NCI-H82 treated with DMSO at 0.1 percent for 48 hours (cell line): ENCODE measurements around the gene OR4D9.

Experiments used
- DNase-seq: peaks from one replicate; lab custom pipeline; 2025; ENCODE audit not compliant: unreplicated experiment; lab: John Stamatoyannopoulos, UW

Gene OR4D9

GRCh38 chr11:59550368-59550841 is 39.1 kb downstream of the OR4D9 start:
- DNase-seq, result peak; percentile 80

- DNase-seq, result peak; percentile 72
Measured at GRCh38 chr11:59550842-59551658, 39.7 kb downstream of the OR4D9 start.

GRCh38 chr11:59551659-59552521 is 40.6 kb downstream of the OR4D9 start:
- DNase-seq, result peak; percentile 32

GRCh38 chr11:59552844-59553243 is 41.5 kb downstream of the OR4D9 start:
- no peak for DNase-seq

DNA sequence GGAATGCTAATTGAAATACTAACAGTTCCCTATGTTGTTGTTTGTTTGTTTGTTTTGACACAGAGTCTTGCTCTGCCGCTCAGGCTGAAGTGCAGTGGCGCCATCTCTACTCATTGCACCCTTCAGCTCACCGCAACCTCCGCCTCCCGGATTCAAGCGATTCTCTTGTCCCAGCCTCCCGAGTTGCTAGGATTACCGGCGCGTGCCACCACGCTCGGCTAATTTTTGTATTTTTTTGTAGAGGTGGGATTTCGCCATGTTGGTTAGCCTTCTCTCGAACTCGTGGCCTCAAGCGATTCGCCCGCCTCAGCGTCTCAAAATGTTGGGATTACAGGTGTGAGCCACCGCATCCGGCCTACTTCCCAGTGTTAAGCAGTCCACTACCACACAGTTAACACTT is 42.0 kb downstream of the OR4D9 start:
- DNase-seq, result no peak

DNA sequence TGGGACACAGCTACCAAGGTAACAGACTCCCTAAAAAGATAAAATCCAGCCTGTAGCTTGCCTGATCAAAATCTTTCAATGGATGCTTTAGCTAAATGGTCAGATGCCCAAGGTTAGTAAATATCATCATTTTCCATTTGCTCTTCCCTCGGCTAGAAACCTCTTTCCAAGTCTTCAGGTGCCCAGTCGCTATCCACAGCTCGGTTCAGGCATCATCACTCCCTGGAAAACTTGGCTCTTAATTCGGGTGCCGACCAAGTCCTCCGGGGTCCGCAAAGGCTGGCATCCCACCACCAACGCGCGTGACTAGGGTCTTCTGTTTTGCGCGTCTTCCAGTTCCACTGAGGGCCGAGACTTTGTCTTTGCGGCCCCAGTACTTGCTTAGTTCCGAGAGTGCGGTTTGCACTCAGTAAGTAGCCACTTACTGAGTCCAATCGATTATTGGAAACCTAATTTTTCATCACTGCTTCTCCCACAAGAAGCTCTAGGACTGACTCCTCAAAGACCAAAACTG is 44.3 kb downstream of the OR4D9 start:
- no peak for DNase-seq

DNA sequence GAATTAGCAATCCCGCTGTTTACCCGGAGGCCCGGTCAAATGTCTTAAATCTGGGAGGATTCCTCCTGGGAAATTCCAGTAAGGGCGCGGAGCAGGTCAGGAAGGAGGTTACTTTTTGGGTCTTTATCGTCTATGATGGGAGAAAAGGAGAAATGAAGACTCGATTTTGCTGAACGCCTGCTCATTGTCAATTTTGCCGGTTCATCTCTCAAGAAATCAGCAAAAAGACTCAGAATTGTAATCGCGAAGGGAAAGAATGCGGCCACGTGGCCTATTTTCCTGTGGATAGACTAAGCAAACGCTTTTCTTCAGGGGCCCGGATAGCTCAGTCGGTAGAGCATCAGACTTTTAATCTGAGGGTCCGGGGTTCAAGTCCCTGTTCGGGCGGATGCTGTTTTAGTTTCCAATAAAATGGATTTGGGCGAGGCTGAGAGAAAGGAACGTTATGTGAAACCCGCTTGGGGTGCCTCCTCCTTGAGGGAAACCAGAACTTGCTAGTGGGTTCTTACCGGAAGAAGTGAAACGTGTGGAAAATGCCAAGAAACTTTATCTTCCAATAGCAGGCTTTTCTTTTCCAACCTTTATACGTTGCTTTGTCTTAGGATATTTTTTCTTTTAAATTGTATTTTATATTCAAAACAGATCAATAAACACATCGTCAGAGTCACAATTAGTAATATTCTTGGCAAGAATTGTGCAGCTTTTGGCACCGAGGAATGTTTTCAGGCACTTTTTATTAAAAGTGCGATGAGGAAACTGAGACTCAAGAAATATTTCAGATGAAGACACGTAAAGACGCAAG is 45.0 kb downstream of the OR4D9 start:
- peak; percentile 51 for DNase-seq

- DNase-seq, result peak; percentile 61
Measured at GRCh38 chr11:59556917-59557348, 45.6 kb downstream of the OR4D9 start.

- no peak for DNase-seq
Measured at GRCh38 chr11:59558270-59558643, 46.9 kb downstream of the OR4D9 start.

GRCh38 chr11:59559886-59560285 is 48.5 kb downstream of the OR4D9 start:
- no peak for DNase-seq

- DNase-seq, result peak; percentile 43
Measured at GRCh38 chr11:59560290-59560701, 49.0 kb downstream of the OR4D9 start.

DNA sequence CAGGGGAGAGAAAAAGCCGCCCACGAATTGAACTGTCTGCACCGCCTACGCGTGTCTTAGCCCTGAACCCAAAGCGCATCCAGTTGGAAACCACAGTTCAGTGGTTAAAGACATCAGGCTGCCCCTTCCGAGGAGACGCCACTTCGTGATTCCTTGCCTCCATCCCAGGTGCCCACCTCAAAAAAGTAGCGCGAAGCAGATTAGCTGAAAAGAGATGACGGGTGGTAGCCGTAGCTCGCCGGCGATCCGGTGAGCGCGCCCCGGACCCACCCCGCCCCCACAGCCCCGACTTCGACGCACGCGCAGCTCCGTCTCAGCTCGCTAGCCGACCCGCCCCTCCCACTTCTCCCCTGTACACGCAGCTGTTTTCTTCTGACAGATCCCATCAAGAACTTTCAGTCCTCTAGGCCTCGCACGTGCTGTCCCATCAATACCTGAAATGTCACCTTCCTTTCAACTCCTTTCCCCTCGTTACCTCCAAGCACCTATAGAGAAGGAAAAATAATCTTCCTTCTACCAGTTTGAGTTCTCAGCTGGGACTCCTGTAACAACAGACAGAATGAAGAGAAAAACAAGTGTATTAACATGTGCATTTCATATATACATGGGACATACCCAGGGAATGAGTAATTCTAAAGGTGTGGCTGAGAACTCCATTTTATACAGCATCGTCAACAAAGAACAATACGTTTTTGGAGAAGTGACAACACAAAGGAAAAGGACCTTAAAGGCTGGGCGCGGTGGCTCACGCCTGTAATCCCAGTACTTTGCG is 49.5 kb downstream of the OR4D9 start:
- peak; percentile 72 for DNase-seq

- no peak for DNase-seq
Measured at GRCh38 chr11:59562292-59562691, 51.0 kb downstream of the OR4D9 start.
